ENCODE data around the gene C22orf42. TPM values are rescaled to one million over a fixed set of nuclear protein-coding genes. Genes with fewer than 3 reads are reported as not detected.
"Not testable (repeated sequence)": the region's sequence is repeated elsewhere in the genome, so short reads cannot be mapped to it uniquely, and the experiment has no call there.

The C22orf42 gene
- total RNA-seq, 5 donors from 2014 or later (not counting 1 experiment from before 2014, with no cell fraction given): not detected

GRCh38 chr22:32140688-32141087 is 18.4 kb downstream of the C22orf42 start:
- peaks cover 48 to 62% (median 51%) of the 10 kb centered on the region in 3 donors for H3K4me1 Mint-ChIP-seq
- H3K9me3 ChIP-seq; POLR2A ChIA-PET; H3K4me3 ChIP-seq (ENCODE audit: control insufficient read depth in 1 of 2, extremely low read depth in 1 of 2, low read length in 1 of 2); H3K4me3 Mint-ChIP-seq; H3K36me3 Mint-ChIP-seq; H3K36me3 ChIP-seq (ENCODE audit: control insufficient read depth in 2 of 2, extremely low read depth in 1 of 2, insufficient read depth in 1 of 2, low read length in 1 of 2); H3K27ac Mint-ChIP-seq; H3K27me3 Mint-ChIP-seq; CTCF ChIA-PET; H3K27ac ChIP-seq (ENCODE audit: low read length); H3K9me3 Mint-ChIP-seq; DNase-seq; H3K27me3 ChIP-seq (replicated peaks in 1 of 2; ENCODE audit: control insufficient read depth in 2 of 2, extremely low read depth in 1 of 2, insufficient read depth in 2 of 2, low read length in 1 of 2): not testable (repeated sequence)
- ATAC-seq (replicated peaks in 1 of 4): peak in 2 of 4 experiments; percentile 42 to 48
- peaks cover 0 to 27% of the 10 kb centered on the region in 2 experiments for H3K4me1 ChIP-seq (ENCODE audit: control insufficient read depth in 1 of 2, extremely low read depth in 1 of 2, insufficient read depth in 2 of 2, low read length in 2 of 2)
- WGBS (ENCODE audit: insufficient coverage): no CpG with 5 or more reads among the region's 6 CpGs

- CTCF ChIA-PET; DNase-seq; H3K36me3 Mint-ChIP-seq; H3K9me3 ChIP-seq; H3K27me3 Mint-ChIP-seq; ATAC-seq (replicated peaks in 1 of 4); POLR2A ChIA-PET; H3K9me3 Mint-ChIP-seq; H3K36me3 ChIP-seq (ENCODE audit: control insufficient read depth in 2 of 2, extremely low read depth in 1 of 2, insufficient read depth in 1 of 2, low read length in 1 of 2); H3K27me3 ChIP-seq (replicated peaks in 1 of 2; ENCODE audit: control insufficient read depth in 2 of 2, extremely low read depth in 1 of 2, insufficient read depth in 2 of 2, low read length in 1 of 2): not testable (repeated sequence)
- Mint-ChIP-seq H3K4me1 (peaks cover 32 to 49% (median 39%) of the 10 kb centered on the region in 3 donors), H3K27ac (peak overlapping the region; percentile 84 to 87), H3K4me3 (peak overlapping the region; percentile 73 to 87 (median 81))
- peaks cover 0 to 16% of the 10 kb centered on the region in 2 experiments for H3K4me1 ChIP-seq (ENCODE audit: control insufficient read depth in 1 of 2, extremely low read depth in 1 of 2, insufficient read depth in 2 of 2, low read length in 2 of 2)
- no CpG with 5 or more reads among the region's 1 CpG for WGBS (ENCODE audit: insufficient coverage)
- peak overlapping the region in 1 of 2 donors; percentile 65 for H3K4me3 ChIP-seq (ENCODE audit: control insufficient read depth in 1 of 2, extremely low read depth in 1 of 2, low read length in 1 of 2)
- peak overlapping the region; percentile 81 for H3K27ac ChIP-seq (ENCODE audit: low read length)
These were observed 20.5 kb downstream of the C22orf42 start for GRCh38 chr22:32138576-32138975.

DNA sequence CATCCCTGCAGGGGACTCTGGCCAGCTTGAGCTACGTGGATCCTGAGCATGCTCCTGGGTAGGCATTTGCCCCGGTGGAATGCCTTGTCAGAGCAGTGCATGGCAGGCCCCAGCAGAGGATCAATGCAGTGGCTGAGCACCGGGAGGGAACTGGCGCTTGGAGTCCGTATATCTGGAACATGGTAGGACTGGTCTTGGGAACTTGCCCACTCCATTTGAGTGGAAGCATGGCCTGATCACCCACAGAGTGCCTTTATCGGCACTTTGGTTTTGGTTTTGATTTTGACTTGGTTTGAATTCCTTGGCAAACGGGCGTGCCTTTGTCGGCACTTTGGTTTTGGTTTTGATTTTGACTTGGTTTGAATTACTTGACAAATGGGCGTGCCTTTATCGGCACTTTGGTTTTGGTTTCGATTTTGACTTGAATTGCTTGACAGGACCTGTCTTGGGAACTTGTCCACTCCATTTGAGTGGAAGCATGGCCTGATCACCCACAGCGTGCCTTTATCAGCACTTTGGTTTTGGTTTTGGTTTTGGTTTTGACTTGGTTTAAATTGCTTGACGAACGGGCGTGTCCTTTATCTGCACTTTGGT is 21.3 kb downstream of the C22orf42 start:
- H3K27me3 Mint-ChIP-seq; H3K36me3 Mint-ChIP-seq; CTCF ChIA-PET; POLR2A ChIA-PET; H3K36me3 ChIP-seq (ENCODE audit: control insufficient read depth in 2 of 2, extremely low read depth in 1 of 2, insufficient read depth in 1 of 2, low read length in 1 of 2); H3K9me3 ChIP-seq; H3K27me3 ChIP-seq (replicated peaks in 1 of 2; ENCODE audit: control insufficient read depth in 2 of 2, extremely low read depth in 1 of 2, insufficient read depth in 2 of 2, low read length in 1 of 2); H3K9me3 Mint-ChIP-seq: not testable (repeated sequence)
- Mint-ChIP-seq H3K27ac (peak overlapping the region; percentile 84 to 87), H3K4me1 (peaks cover 24 to 42% (median 33%) of the 10 kb centered on the region in 3 donors), H3K4me3 (peak overlapping the region; percentile 73 to 87 (median 81))
- H3K4me1 ChIP-seq (ENCODE audit: control insufficient read depth in 1 of 2, extremely low read depth in 1 of 2, insufficient read depth in 2 of 2, low read length in 2 of 2): peaks cover 0 to 23% of the 10 kb centered on the region in 2 experiments
- peak overlapping the region; percentile 20 to 65 for H3K4me3 ChIP-seq (ENCODE audit: control insufficient read depth in 1 of 2, extremely low read depth in 1 of 2, low read length in 1 of 2)
- ATAC-seq (replicated peaks in 1 of 4) (peak; percentile 48 to 79 (median 59)), DNase-seq (peak in 31 of 35 experiments; percentile 6 to 77 (median 30))
- H3K27ac ChIP-seq (ENCODE audit: low read length): peak overlapping the region; percentile 81
- 13% methylated on average over 14 of the region's 16 CpGs for WGBS (ENCODE audit: insufficient coverage)

DNA sequence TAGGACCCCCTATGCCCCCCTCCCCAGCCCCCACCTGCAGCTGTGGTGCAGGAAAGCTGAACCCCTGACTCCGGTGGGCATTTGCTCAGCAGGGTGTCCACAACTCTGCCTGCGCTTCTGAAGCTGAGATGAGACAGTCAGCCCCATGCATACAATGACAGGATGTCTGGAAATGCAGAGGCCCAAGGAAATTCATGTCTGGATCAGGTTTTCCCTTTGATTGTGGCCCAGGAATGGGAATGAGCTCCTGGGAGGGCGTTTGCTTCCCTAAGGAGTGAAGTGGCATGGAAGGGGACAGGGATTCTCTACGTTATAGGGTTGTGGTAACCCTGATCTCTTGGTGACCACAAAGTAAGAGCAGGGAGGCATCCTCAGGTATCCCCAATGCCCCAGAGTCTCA is 22.2 kb downstream of the C22orf42 start:
- H3K36me3 ChIP-seq (ENCODE audit: control insufficient read depth in 2 of 2, extremely low read depth in 1 of 2, insufficient read depth in 1 of 2, low read length in 1 of 2); DNase-seq; H3K27me3 ChIP-seq (replicated peaks in 1 of 2; ENCODE audit: control insufficient read depth in 2 of 2, extremely low read depth in 1 of 2, insufficient read depth in 2 of 2, low read length in 1 of 2); H3K36me3 Mint-ChIP-seq; ATAC-seq (replicated peaks in 1 of 4); CTCF ChIA-PET; POLR2A ChIA-PET; H3K27me3 Mint-ChIP-seq; H3K4me3 ChIP-seq (ENCODE audit: control insufficient read depth in 1 of 2, extremely low read depth in 1 of 2, low read length in 1 of 2); H3K9me3 ChIP-seq; H3K9me3 Mint-ChIP-seq: not testable (repeated sequence)
- Mint-ChIP-seq H3K4me3 (peak overlapping the region in 1 of 3 donors; percentile 87), H3K27ac (peak overlapping the region; percentile 84 to 87), H3K4me1 (peaks cover 15 to 38% (median 26%) of the 10 kb centered on the region in 3 donors)
- WGBS (ENCODE audit: insufficient coverage): 100% methylated on average over 1 of the region's 4 CpGs
- peaks cover 0 to 24% of the 10 kb centered on the region in 2 experiments for H3K4me1 ChIP-seq (ENCODE audit: control insufficient read depth in 1 of 2, extremely low read depth in 1 of 2, insufficient read depth in 2 of 2, low read length in 2 of 2)
- peak overlapping the region; percentile 81 for H3K27ac ChIP-seq (ENCODE audit: low read length)

- H3K36me3 ChIP-seq (ENCODE audit: control insufficient read depth in 2 of 2, extremely low read depth in 1 of 2, insufficient read depth in 1 of 2, low read length in 1 of 2); CTCF ChIA-PET; H3K9me3 Mint-ChIP-seq; POLR2A ChIA-PET; ATAC-seq (replicated peaks in 1 of 4); H3K36me3 Mint-ChIP-seq; H3K4me3 Mint-ChIP-seq; DNase-seq; H3K9me3 ChIP-seq; H3K27me3 ChIP-seq (replicated peaks in 1 of 2; ENCODE audit: control insufficient read depth in 2 of 2, extremely low read depth in 1 of 2, insufficient read depth in 2 of 2, low read length in 1 of 2); H3K4me3 ChIP-seq (ENCODE audit: control insufficient read depth in 1 of 2, extremely low read depth in 1 of 2, low read length in 1 of 2); H3K27ac ChIP-seq (ENCODE audit: low read length); H3K27me3 Mint-ChIP-seq: not testable (repeated sequence)
- H3K4me1 ChIP-seq (ENCODE audit: control insufficient read depth in 1 of 2, extremely low read depth in 1 of 2, insufficient read depth in 2 of 2, low read length in 2 of 2): peaks cover 0 to 24% of the 10 kb centered on the region in 2 experiments
- WGBS (ENCODE audit: insufficient coverage): no CpG with 5 or more reads among the region's 3 CpGs
- H3K4me1 Mint-ChIP-seq: peaks cover 12 to 29% (median 18%) of the 10 kb centered on the region in 3 donors
- peak overlapping the region; percentile 7 to 57 for H3K27ac Mint-ChIP-seq
These were observed 23.1 kb downstream of the C22orf42 start for GRCh38 chr22:32135958-32136357.

- H3K4me3 Mint-ChIP-seq; H3K27ac ChIP-seq (ENCODE audit: low read length); POLR2A ChIA-PET; H3K36me3 Mint-ChIP-seq; H3K27me3 Mint-ChIP-seq; H3K9me3 Mint-ChIP-seq; H3K9me3 ChIP-seq; ATAC-seq (replicated peaks in 1 of 4); H3K36me3 ChIP-seq (ENCODE audit: control insufficient read depth in 2 of 2, extremely low read depth in 1 of 2, insufficient read depth in 1 of 2, low read length in 1 of 2); H3K27me3 ChIP-seq (replicated peaks in 1 of 2; ENCODE audit: control insufficient read depth in 2 of 2, extremely low read depth in 1 of 2, insufficient read depth in 2 of 2, low read length in 1 of 2); H3K4me3 ChIP-seq (ENCODE audit: control insufficient read depth in 1 of 2, extremely low read depth in 1 of 2, low read length in 1 of 2); DNase-seq; CTCF ChIA-PET; H3K27ac Mint-ChIP-seq: not testable (repeated sequence)
- peaks cover 12 to 28% (median 17%) of the 10 kb centered on the region in 3 donors for H3K4me1 Mint-ChIP-seq
- H3K4me1 ChIP-seq (ENCODE audit: control insufficient read depth in 1 of 2, extremely low read depth in 1 of 2, insufficient read depth in 2 of 2, low read length in 2 of 2): peaks cover 0 to 24% of the 10 kb centered on the region in 2 experiments
- 100% methylated on average over 9 of the region's 14 CpGs for WGBS (ENCODE audit: insufficient coverage)
These were observed 24.3 kb downstream of the C22orf42 start for GRCh38 chr22:32134796-32135195.

Data from T-cell (primary cell).